IMR-90 (cell line): ENCODE measurements around the gene SOX1. TPM values are rescaled to one million over a fixed set of nuclear protein-coding genes. Genes with fewer than 3 reads are reported as not detected.

Experiments used
- ATAC-seq: fragments of 200-7000 bp; cut with Tn5 transposase; 2 replicates; pipeline ENCODE4 v1.9.1; 2020; ENCODE audit warnings: low read depth, mild to moderate bottlenecking, moderate library complexity
- BruUV-seq: library from RNA; stranded (reverse); fragments of 400-500 nt; replicated peaks from 2 replicates; lab custom pipeline; 2021; lab: Mats Ljungman, UMichigan
- CTCF ChIA-PET: fragments of 300-600 bp; formaldehyde crosslinking; extraction: SDS; loops from one replicate; lab custom pipeline; 2021; ENCODE audit warnings: antibody characterized with exemption; lab: Yijun Ruan, JAX
- POLR2A ChIA-PET: fragments of 300-600 bp; sonication (Branson Sonifier 250); formaldehyde crosslinking; loops from one replicate; lab custom pipeline; 2022; ENCODE audit warnings: antibody characterized with exemption; ENCODE audit not compliant: unreplicated experiment; lab: Charles Lee
- DNase-seq: peaks from one replicate; pipeline ENCODE4 v3.0.0; 2013
- H2AFZ ChIP-seq: replicated peaks from 2 replicates; pipeline ENCODE3; 2013; ENCODE audit warnings: low read length, mild to moderate bottlenecking; ENCODE audit not compliant: poor library complexity
- H2AK5ac ChIP-seq: 2 replicates; pipeline ENCODE4 v1.6.1; 2013; ENCODE audit warnings: low read depth, low read length, inconsistent platforms
- H2AK9ac ChIP-seq: replicated peaks from 2 replicates; pipeline ENCODE3; 2013; ENCODE audit warnings: mild to moderate bottlenecking, low read depth, low read length, moderate library complexity; ENCODE audit not compliant: poor library complexity
- H2BK120ac ChIP-seq: 2 replicates; pipeline ENCODE4 v1.6.1; 2013; ENCODE audit warnings: low read depth, low read length, inconsistent platforms
- H2BK15ac ChIP-seq: 3 replicates; pipeline ENCODE4 v1.6.1; 2013; ENCODE audit warnings: low read depth, low read length, inconsistent platforms
- H2BK20ac ChIP-seq: 2 replicates; pipeline ENCODE4 v1.6.1; 2013; ENCODE audit warnings: low read depth, mild to moderate bottlenecking, inconsistent platforms, low read length, moderate library complexity
- H2BK5ac ChIP-seq: 2 replicates; pipeline ENCODE4 v1.6.1; 2013; ENCODE audit warnings: mild to moderate bottlenecking, low read depth, low read length, inconsistent platforms; ENCODE audit not compliant: poor library complexity, severe bottlenecking
- H3K14ac ChIP-seq: replicated peaks from 2 replicates; pipeline ENCODE4 v1.6.1; 2013; ENCODE audit warnings: low read depth, low read length, inconsistent platforms
- H3K18ac ChIP-seq: 2 replicates; pipeline ENCODE4 v1.6.1; 2013; ENCODE audit warnings: low read depth, low read length, control low read depth
- H3K23ac ChIP-seq: 2 replicates; pipeline ENCODE4 v1.6.1; 2013; ENCODE audit warnings: low read depth, low read length, inconsistent platforms
- H3K27ac ChIP-seq: 2 replicates; pipeline ENCODE4 v1.5.1; 2013; ENCODE audit warnings: mild to moderate bottlenecking, control low read depth, low read length; ENCODE audit not compliant: insufficient read depth
- H3K27me3 ChIP-seq: 2 replicates; pipeline ENCODE4 v1.6.1; 2013; ENCODE audit warnings: low read length; ENCODE audit not compliant: control insufficient read depth, insufficient read depth
- H3K36me3 ChIP-seq: 2 replicates; pipeline ENCODE4 v1.6.1; 2013; ENCODE audit warnings: low read length, mixed read lengths; ENCODE audit not compliant: control insufficient read depth, insufficient read depth
- H3K4ac ChIP-seq: 2 replicates; pipeline ENCODE4 v1.6.1; 2013; ENCODE audit warnings: low read depth, low read length, inconsistent platforms
- H3K4me1 ChIP-seq: 2 replicates; pipeline ENCODE4 v1.6.1; 2013; ENCODE audit warnings: low read length, mixed read lengths; ENCODE audit not compliant: control insufficient read depth, insufficient read depth
- H3K4me2 ChIP-seq: 2 replicates; pipeline ENCODE4 v1.6.1; 2013; ENCODE audit warnings: low read depth, mild to moderate bottlenecking, control low read depth, low read length, moderate library complexity
- H3K4me3 ChIP-seq: 2 replicates; pipeline ENCODE4 v1.5.1; 2013; ENCODE audit warnings: low read depth, mild to moderate bottlenecking, control low read depth, low read length, moderate library complexity; ENCODE audit not compliant: insufficient read depth
- H3K56ac ChIP-seq: 2 replicates; pipeline ENCODE4 v1.6.1; 2013; ENCODE audit warnings: low read length, inconsistent platforms; ENCODE audit not compliant: insufficient read depth; ENCODE audit errors: extremely low read depth
- H3K79me1 ChIP-seq, 2 experiments: 2 replicates each; pipeline ENCODE4 v1.6.1; 2013; ENCODE audit warnings: low read length in 2 of 2, inconsistent platforms in 1 of 2, low read depth in 1 of 2
- H3K9ac ChIP-seq: 2 replicates; pipeline ENCODE4 v1.6.1; 2013; ENCODE audit warnings: low read depth, low read length, control low read depth
- H3K9me1 ChIP-seq: 2 replicates; pipeline ENCODE4 v1.6.1; 2013; ENCODE audit warnings: low read length, inconsistent platforms; ENCODE audit not compliant: insufficient read depth
- H3K9me3 ChIP-seq: 2 replicates; pipeline ENCODE4 v1.6.1; 2013; ENCODE audit warnings: low read length; ENCODE audit not compliant: control insufficient read depth, insufficient read depth
- H4K20me1 ChIP-seq: 2 replicates; pipeline ENCODE4 v1.6.1; 2013; ENCODE audit warnings: low read length, inconsistent platforms; ENCODE audit not compliant: insufficient read depth
- H4K5ac ChIP-seq: 2 replicates; pipeline ENCODE4 v1.6.1; 2013; ENCODE audit warnings: mild to moderate bottlenecking, low read depth, low read length, control low read depth
- H4K8ac ChIP-seq, 2 experiments: 2 replicates each; pipeline ENCODE4 v1.6.1; 2013; ENCODE audit warnings: low read depth in 2 of 2, low read length in 2 of 2, control low read depth in 1 of 2, inconsistent platforms in 1 of 2
- H4K91ac ChIP-seq: 2 replicates; pipeline ENCODE4 v1.6.1; 2013; ENCODE audit warnings: low read depth, low read length, inconsistent platforms; ENCODE audit not compliant: insufficient read depth
- BHLHE40 ChIP-seq: fragments of 150-350 bp; IDR thresholded peaks from 2 replicates; pipeline ENCODE4 v1.6.1; 2016; ENCODE audit warnings: mild to moderate bottlenecking, low read depth, low read length
- CEBPB ChIP-seq: IDR thresholded peaks from 2 replicates; pipeline ENCODE4 v1.6.1; 2012; ENCODE audit warnings: low read depth, low read length, improper control_type of control experiment
- CHD1 ChIP-seq: IDR thresholded peaks from 2 replicates; pipeline ENCODE4 v1.6.1; 2012; ENCODE audit warnings: low read depth, low read length, improper control_type of control experiment
- CTCF ChIP-seq: conservative IDR thresholded peaks from 2 replicates; pipeline ENCODE4 v1.5.1; 2012; ENCODE audit warnings: mild to moderate bottlenecking, low read depth, low read length, improper control_type of control experiment
- ELK1 ChIP-seq: fragments of 150-350 bp; IDR thresholded peaks from 2 replicates; pipeline ENCODE4 v1.6.1; 2016; ENCODE audit warnings: low read depth, mild to moderate bottlenecking, low read length, moderate library complexity, borderline replicate concordance
- FOS ChIP-seq: fragments of 150-350 bp; IDR thresholded peaks from 2 replicates; pipeline ENCODE4 v1.6.1; 2016; ENCODE audit warnings: low read depth, low read length
- MAFK ChIP-seq: IDR thresholded peaks from 2 replicates; pipeline ENCODE4 v1.6.1; 2012; ENCODE audit warnings: low read depth, low read length, improper control_type of control experiment
- MAZ ChIP-seq: IDR thresholded peaks from 2 replicates; pipeline ENCODE4 v1.6.1; 2012; ENCODE audit warnings: low read depth, mild to moderate bottlenecking, low read length, improper control_type of control experiment, moderate library complexity, borderline replicate concordance
- MXI1 ChIP-seq: IDR thresholded peaks from 2 replicates; pipeline ENCODE4 v1.6.1; 2012; ENCODE audit warnings: low read depth, mild to moderate bottlenecking, low read length, moderate library complexity, borderline replicate concordance
- NFE2L2 ChIP-seq: fragments of 150-350 bp; IDR thresholded peaks from 2 replicates; pipeline ENCODE4 v1.6.1; 2016; ENCODE audit warnings: low read depth, mild to moderate bottlenecking, low read length
- POLR2A ChIP-seq: IDR thresholded peaks from 2 replicates; pipeline ENCODE4 v1.6.1; 2012; ENCODE audit warnings: mild to moderate bottlenecking, low read depth, low read length
- RAD21 ChIP-seq: IDR thresholded peaks from 2 replicates; pipeline ENCODE4 v1.6.1; 2012; ENCODE audit warnings: low read length, improper control_type of control experiment
- RCOR1 ChIP-seq: IDR thresholded peaks from 2 replicates; pipeline ENCODE4 v1.6.1; 2012; ENCODE audit warnings: mild to moderate bottlenecking, low read length, improper control_type of control experiment; ENCODE audit not compliant: insufficient replicate concordance
- RFX5 ChIP-seq: IDR thresholded peaks from 2 replicates; pipeline ENCODE4 v1.8.0; 2012; ENCODE audit warnings: low read depth, mild to moderate bottlenecking, low read length, moderate library complexity
- SMC3 ChIP-seq: fragments of 150-350 bp; IDR thresholded peaks from 2 replicates; pipeline ENCODE4 v1.6.1; 2016; ENCODE audit warnings: low read depth, mild to moderate bottlenecking, antibody characterized with exemption, low read length, moderate library complexity
- USF2 ChIP-seq: fragments of 150-350 bp; IDR thresholded peaks from 2 replicates; pipeline ENCODE4 v1.6.1; 2017; ENCODE audit warnings: mild to moderate bottlenecking, antibody characterized with exemption, low read length, low read depth
- WGBS, 2 experiments: methylation state at CpG; one replicate each; pipeline versions ENCODE4 v1.1.5 to v1.1.7; 2013; ENCODE audit warnings: missing lambda C conversion rate in 2 of 2; ENCODE audit not compliant: insufficient read length in 1 of 2; ENCODE audit errors: extremely low coverage in 2 of 2; 5-methylcytosine and 5-hydroxymethylcytosine counted together
- dilution Hi-C: fragments of 300-500 bp; cut with HindIII; formaldehyde crosslinking; loops from one replicate; pipeline ENCODE4 v1.14.3; 2018; ENCODE audit warnings: low sequenced_read_pairs; ENCODE audit not compliant: unreplicated experiment
- in situ Hi-C: fragments of 300-500 bp; cut with MboI; formaldehyde crosslinking; loops from 3 replicates; pipeline ENCODE4 v1.14.3; 2019; ENCODE audit warnings: low sequenced_read_pairs, inconsistent platforms, mixed read lengths
- intact Hi-C: fragments of 100-400 bp; cut with micrococcal nuclease; formaldehyde crosslinking; loops from 2 replicates; pipeline ENCODE4 v1.10.0; 2022
- polyA plus RNA-seq, 3 experiments: library from polyadenylated mRNA; depleted of rRNA; stranded (reverse); fragments of >200 nt; gene quantifications; 2 replicates each; pipeline ENCODE4 v1.2.3, GENCODE V29; 2012; ENCODE audit warnings: low replicate concordance in 1 of 3
- total RNA-seq: library from RNA; depleted of rRNA; stranded (reverse); fragments of >200 nt; gene quantifications from 2 replicates; pipeline ENCODE4 v1.2.3, GENCODE V29; 2012

SOX1 gene
- total and polyA plus RNA-seq, 2 of the 4 experiments (the other 2 are of a cell fraction) = not detected

GRCh38 chr13:112097770-112098169 is 30.8 kb downstream of the SOX1 start:
- Histone ChIP-seq H3K79me1 (no peaks in the 10 kb centered on the region), H2AFZ (no peak overlapping the region), H2BK20ac (no peak overlapping the region), H2AK5ac (no peak overlapping the region), H4K8ac (no peak overlapping the region), H3K27ac (no peak overlapping the region), H3K9me1 (no peaks in the 10 kb centered on the region), H3K4me2 (no peak overlapping the region), H3K23ac (no peak overlapping the region), H2BK120ac (no peak overlapping the region), H3K27me3 (no peaks in the 10 kb centered on the region), H4K5ac (no peak overlapping the region), H2BK5ac (no peak overlapping the region), H3K14ac (no peak overlapping the region), H2BK15ac (no peak overlapping the region), H3K4ac (no peak overlapping the region), H4K91ac (no peak overlapping the region), H3K36me3 (no peaks in the 10 kb centered on the region), H3K4me1 (no peaks in the 10 kb centered on the region), H3K9me3 (peaks cover 13% of the 10 kb centered on the region), H3K18ac (no peak overlapping the region), H3K4me3 (no peak overlapping the region), H3K9ac (no peak overlapping the region), H4K20me1 (no peaks in the 10 kb centered on the region), H2AK9ac (no peak overlapping the region), H3K56ac (no peak overlapping the region)
- dilution Hi-C loops (no loop called here), in situ Hi-C loops (loop anchor here (25.0 kb wide), 1 partner anchor 515 kb away; no protein-coding TSS in a partner anchor), intact Hi-C loops (no loop called here)
- CTCF ChIA-PET = no interaction called here
- DNase-seq (no peak), ATAC-seq (no peak)
- no TSS peak for BruUV-seq
- POLR2A ChIA-PET = no interaction called here
- WGBS, 2 experiments = 50% methylated on average over 3 of the region's 10 CpGs; no CpG with 5 or more reads in 1 of the 2 experiments
- TF ChIP-seq MXI1 (no peak), MAZ (no peak), ELK1 (no peak), CEBPB (no peak), CHD1 (no peak), RCOR1 (no peak), MAFK (no peak), NFE2L2 (no peak), SMC3 (no peak), RAD21 (no peak), BHLHE40 (no peak), FOS (no peak), USF2 (no peak), RFX5 (no peak), POLR2A (no peak), CTCF (no peak)
